ENCODE measurements around the gene ZNF436.
"Not testable (repeated sequence)": the region's sequence is repeated elsewhere in the genome, so short reads cannot be mapped to it uniquely, and the experiment has no call there.

The ZNF436 gene

GRCh38 chr1:23380719-23381118 lies 11.1 kb upstream of the ZNF436 start:
- Mint-ChIP-seq H3K27me3 (no peaks in the 10 kb centered on the region), H3K27ac (no peak overlapping the region), H3K4me3 (no peak overlapping the region), H3K4me1 (ENCODE audit: low read depth) (no peaks in the 10 kb centered on the region), H3K36me3 (no peaks in the 10 kb centered on the region), H3K9me3 (ENCODE audit: low read depth) (no peaks in the 10 kb centered on the region)

GRCh38 chr1:23380236-23380635 lies 10.6 kb upstream of the ZNF436 start:
- not testable (repeated sequence) for H3K27me3 Mint-ChIP-seq; H3K27ac Mint-ChIP-seq; H3K4me1 Mint-ChIP-seq (ENCODE audit: low read depth); H3K4me3 Mint-ChIP-seq; H3K9me3 Mint-ChIP-seq (ENCODE audit: low read depth); H3K36me3 Mint-ChIP-seq

DNA sequence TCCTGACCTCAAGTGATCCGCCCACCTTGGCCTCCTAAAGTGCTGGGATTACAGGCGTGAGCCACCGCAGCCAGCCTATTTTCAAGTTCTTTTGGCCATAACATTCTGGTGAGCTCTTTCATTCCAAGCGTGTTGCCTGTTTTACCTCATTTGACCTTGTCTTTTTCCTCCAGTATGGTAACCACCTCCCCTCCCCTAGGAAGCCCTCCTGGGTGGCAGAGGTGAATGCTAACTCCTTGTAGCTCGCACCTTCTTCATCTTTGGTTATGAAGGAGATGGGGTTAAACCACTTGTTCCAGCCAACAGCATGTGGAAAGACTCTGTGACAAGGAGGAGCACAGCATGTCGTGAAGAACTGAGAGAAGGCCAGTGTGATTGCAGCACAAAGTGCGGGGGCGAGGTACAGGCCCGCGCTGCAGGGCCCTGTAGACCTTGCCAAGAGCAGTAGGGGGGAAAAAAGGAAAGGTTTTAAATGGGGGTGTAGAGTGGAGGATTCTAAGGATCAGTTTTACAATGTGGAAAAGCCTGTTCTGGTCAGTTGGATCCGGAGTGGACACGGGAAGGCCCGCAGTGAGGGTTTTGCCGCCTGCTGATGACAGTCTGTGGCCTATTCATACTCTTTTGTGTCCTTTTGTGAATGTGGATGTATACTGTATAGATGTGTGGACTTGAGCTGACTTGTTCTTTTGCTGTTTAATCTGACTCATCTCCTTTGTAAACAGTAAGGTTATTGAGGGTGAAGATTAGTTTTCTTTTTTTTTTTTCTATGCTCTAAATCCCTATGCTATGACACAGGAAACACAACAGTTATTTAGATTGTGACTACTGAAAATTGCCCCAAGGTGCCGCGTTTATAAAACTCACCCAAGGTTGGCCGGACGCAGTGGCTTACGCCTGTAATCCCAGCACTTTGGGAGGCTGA lies 7.5 kb upstream of the ZNF436 start:
- Mint-ChIP-seq H3K36me3 (no peaks in the 10 kb centered on the region), H3K27ac (no peak overlapping the region), H3K27me3 (no peaks in the 10 kb centered on the region), H3K4me1 (ENCODE audit: low read depth) (no peaks in the 10 kb centered on the region), H3K4me3 (no peak overlapping the region), H3K9me3 (ENCODE audit: low read depth) (no peaks in the 10 kb centered on the region)

GRCh38 chr1:23374079-23374735 lies 4.6 kb upstream of the ZNF436 start:
- not testable (repeated sequence) for H3K27ac Mint-ChIP-seq; H3K36me3 Mint-ChIP-seq; H3K9me3 Mint-ChIP-seq (ENCODE audit: low read depth); H3K27me3 Mint-ChIP-seq; H3K4me3 Mint-ChIP-seq
- H3K4me1 Mint-ChIP-seq (ENCODE audit: low read depth), result peaks cover 14% of the 10 kb centered on the region

- H3K36me3 Mint-ChIP-seq, result peaks cover 2% of the 10 kb centered on the region
- H3K4me1 Mint-ChIP-seq (ENCODE audit: low read depth), result peaks cover 21% of the 10 kb centered on the region
- no peak overlapping the region for H3K4me3 Mint-ChIP-seq
- no peaks in the 10 kb centered on the region for H3K27me3 Mint-ChIP-seq
- H3K27ac Mint-ChIP-seq, result no peak overlapping the region
- H3K9me3 Mint-ChIP-seq (ENCODE audit: low read depth), result no peaks in the 10 kb centered on the region
Observed at GRCh38 chr1:23371987-23372880, 2.6 kb upstream of the ZNF436 start.

GRCh38 chr1:23370709-23371584 lies 1.3 kb upstream of the ZNF436 start:
- no peaks in the 10 kb centered on the region for H3K9me3 Mint-ChIP-seq (ENCODE audit: low read depth)
- no peak overlapping the region for H3K4me3 Mint-ChIP-seq
- H3K36me3 Mint-ChIP-seq, result peaks cover 7% of the 10 kb centered on the region
- no peak overlapping the region for H3K27ac Mint-ChIP-seq
- H3K27me3 Mint-ChIP-seq, result no peaks in the 10 kb centered on the region
- H3K4me1 Mint-ChIP-seq (ENCODE audit: low read depth), result peaks cover 34% of the 10 kb centered on the region

DNA sequence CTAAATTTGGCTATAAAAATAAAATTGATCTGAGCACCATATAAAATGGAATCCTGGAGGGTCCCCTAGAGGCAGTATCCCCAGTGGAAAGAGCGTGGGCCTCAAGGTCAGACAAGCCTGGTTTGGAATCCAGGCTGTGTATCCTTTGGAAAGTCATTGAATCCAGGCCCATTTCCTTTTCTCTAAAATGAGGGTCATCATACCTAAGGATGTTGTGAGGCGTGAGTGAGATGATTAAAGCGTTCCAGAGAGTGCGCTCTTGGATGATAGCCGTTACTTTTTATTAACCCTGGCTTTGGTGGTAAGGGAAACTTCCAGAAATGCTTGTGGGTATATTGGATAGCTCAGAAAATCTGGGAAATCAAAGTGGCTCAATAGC lies 683 bp upstream of the ZNF436 start:
- Mint-ChIP-seq H3K27ac (no peak overlapping the region), H3K9me3 (ENCODE audit: low read depth) (no peaks in the 10 kb centered on the region), H3K4me1 (ENCODE audit: low read depth) (peaks cover 35% of the 10 kb centered on the region), H3K36me3 (peaks cover 9% of the 10 kb centered on the region), H3K27me3 (no peaks in the 10 kb centered on the region), H3K4me3 (peak overlapping the region; percentile 90)

DNA sequence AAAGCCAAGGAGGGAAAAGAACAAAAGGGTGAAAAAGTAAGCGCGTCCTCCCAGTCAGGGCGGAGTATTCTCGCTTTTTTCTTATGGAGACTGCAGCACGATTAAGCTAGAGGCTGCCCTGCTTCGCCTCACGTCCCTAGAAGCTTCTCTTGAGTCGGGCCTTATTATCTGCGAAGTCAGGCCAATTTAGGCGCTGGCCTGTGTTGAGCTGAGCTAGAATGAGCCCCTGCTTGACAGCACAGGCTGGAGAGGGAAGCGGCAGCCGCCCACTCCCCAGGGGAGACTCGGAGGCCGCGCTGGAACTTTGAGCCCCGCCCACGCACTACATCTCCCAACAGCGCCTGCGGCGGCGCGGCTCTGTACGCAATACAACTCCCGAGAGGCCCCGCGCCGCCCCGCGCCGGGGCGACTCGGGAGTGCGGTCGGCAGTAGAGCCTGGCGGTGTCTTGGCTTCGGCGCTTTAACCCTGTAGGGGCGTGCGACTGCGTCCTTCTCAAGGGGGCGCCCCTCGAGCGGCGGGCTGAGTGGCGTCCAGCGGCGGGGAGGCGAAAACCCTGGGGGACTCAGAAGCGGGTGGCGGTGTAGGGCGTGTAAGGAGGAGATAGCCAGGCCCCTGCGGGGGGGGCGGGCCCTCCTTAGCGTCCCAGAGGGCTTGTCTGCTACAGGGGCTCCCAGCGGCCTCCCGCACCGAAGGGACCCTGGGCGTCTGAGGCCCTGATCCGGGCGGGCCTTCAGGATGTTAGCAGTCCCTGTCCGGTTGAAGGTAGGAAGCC lies 888 bp downstream of the ZNF436 start:
- no peaks in the 10 kb centered on the region for H3K27me3 Mint-ChIP-seq
- H3K36me3 Mint-ChIP-seq, result peaks cover 13% of the 10 kb centered on the region
- no peaks in the 10 kb centered on the region for H3K9me3 Mint-ChIP-seq (ENCODE audit: low read depth)
- peak overlapping the region; percentile 92 for H3K27ac Mint-ChIP-seq
- peaks cover 35% of the 10 kb centered on the region for H3K4me1 Mint-ChIP-seq (ENCODE audit: low read depth)
- peak overlapping the region; percentile 90 for H3K4me3 Mint-ChIP-seq

DNA sequence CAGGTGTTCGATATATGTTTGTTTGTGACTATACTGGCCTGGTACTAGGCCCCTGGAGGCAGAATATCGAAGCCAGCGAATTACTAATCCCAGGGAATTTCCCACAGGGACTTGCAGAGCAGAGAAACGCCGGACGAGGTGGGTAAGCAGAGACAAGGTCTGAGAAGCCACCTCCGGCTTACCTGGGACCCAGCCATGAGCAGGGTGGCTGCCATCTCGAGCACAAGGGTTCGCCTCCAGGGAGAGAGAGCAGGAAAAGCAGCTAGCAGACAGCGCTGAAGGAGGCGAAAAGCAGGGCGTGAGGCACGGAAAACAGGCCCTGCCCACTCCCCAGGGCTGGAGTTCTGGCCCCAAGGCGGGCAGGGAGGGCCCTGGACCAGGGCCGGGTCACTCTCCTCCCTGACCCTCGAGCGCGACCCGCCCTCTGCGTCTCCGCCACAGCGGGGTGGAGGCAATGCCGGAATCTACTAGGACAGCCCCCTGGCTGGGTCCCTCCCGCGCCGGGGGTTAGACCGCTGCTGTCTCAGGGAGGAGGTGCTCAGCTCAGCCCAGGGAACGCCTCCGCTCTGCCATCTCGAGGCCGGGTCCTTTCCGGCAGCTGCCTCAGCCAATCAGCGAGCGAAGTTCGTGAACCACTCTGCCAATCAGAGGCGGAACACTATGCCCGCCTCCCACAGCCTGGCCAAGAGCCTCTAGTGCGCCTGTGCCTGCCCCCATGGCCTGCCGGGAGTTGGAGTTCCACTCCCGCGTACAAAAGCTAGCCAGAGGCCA lies 1.7 kb downstream of the ZNF436 start:
- Mint-ChIP-seq H3K4me3 (peak overlapping the region; percentile 90), H3K4me1 (ENCODE audit: low read depth) (peaks cover 35% of the 10 kb centered on the region), H3K9me3 (ENCODE audit: low read depth) (peaks cover 1% of the 10 kb centered on the region), H3K27ac (peak overlapping the region; percentile 92), H3K36me3 (peaks cover 18% of the 10 kb centered on the region), H3K27me3 (no peaks in the 10 kb centered on the region)

DNA sequence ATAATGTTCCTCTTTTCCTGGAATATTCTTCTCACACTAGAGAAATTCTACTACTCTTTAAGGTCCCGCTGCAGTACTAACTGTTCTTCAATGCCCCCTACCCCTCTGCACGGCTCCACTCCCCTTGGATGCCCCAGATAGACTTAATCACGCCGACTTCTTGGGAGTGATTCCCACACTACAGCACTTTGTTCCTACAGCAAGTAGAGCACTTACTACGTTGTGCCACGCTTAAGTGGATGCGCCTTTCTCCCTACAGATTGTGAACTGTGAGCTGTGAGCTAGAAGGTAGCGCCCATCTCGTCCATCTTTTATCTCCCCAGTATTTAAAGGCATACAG lies 2.2 kb downstream of the ZNF436 start:
- H3K4me3 Mint-ChIP-seq, result peak overlapping the region; percentile 90
- H3K9me3 Mint-ChIP-seq (ENCODE audit: low read depth), result peaks cover 5% of the 10 kb centered on the region
- peaks cover 23% of the 10 kb centered on the region for H3K36me3 Mint-ChIP-seq
- peaks cover 35% of the 10 kb centered on the region for H3K4me1 Mint-ChIP-seq (ENCODE audit: low read depth)
- H3K27me3 Mint-ChIP-seq, result no peaks in the 10 kb centered on the region
- H3K27ac Mint-ChIP-seq, result peak overlapping the region; percentile 89

- Mint-ChIP-seq H3K27ac (no peak overlapping the region), H3K4me1 (ENCODE audit: low read depth) (peaks cover 33% of the 10 kb centered on the region), H3K4me3 (peak overlapping the region; percentile 90), H3K9me3 (ENCODE audit: low read depth) (peaks cover 7% of the 10 kb centered on the region), H3K27me3 (no peaks in the 10 kb centered on the region), H3K36me3 (peaks cover 27% of the 10 kb centered on the region)
Observed at GRCh38 chr1:23366598-23366997, 3.0 kb downstream of the ZNF436 start.

DNA sequence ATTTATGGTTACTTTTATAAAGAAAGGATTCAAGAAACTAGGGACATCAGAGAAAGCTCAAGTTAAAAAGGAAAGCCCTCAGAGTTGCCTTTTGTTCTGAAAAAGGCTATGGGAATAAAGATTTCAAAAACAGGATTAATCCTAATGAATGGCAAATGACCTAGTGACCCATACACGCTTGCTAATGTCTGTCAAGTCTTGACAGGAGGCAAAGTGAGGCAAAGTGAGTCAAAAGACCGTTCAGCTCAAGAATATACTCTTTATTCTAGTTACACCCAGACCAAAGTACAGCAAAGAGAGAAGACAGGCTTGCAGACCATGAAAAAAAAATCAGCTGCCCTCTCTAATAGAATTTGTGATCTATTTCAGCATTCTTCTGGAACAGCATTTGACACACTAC lies 3.5 kb downstream of the ZNF436 start:
- Mint-ChIP-seq H3K4me3 (peak overlapping the region; percentile 90), H3K9me3 (ENCODE audit: low read depth) (peaks cover 7% of the 10 kb centered on the region), H3K36me3 (peaks cover 32% of the 10 kb centered on the region), H3K27ac (no peak overlapping the region), H3K27me3 (no peaks in the 10 kb centered on the region), H3K4me1 (ENCODE audit: low read depth) (peaks cover 33% of the 10 kb centered on the region)

DNA sequence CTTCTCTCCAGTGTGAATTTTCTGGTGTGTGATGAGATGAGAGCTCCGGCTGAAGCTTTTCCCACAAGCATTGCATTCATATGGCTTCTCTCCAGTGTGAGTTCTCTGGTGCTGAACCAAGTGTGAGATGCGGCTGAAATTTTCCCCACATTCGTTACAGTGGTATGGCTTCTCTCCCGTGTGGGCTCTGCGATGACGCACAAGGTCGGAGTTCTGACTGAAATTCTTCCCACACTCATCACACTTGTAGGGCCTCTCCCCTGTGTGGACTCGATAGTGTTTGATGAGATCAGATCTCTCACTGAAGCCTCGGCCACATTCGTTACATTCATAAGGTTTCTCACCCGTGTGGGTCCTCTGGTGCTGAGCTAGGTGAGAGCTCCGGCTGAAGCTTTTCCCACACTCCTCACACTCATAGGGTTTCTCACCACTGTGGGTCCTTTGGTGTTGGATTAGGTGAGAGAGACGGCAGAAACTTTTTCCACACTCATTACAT lies 7.4 kb downstream of the ZNF436 start:
- peaks cover 14% of the 10 kb centered on the region for H3K4me1 Mint-ChIP-seq (ENCODE audit: low read depth)
- H3K36me3 Mint-ChIP-seq, result peaks cover 52% of the 10 kb centered on the region
- peaks cover 24% of the 10 kb centered on the region for H3K9me3 Mint-ChIP-seq (ENCODE audit: low read depth)
- no peak overlapping the region for H3K4me3 Mint-ChIP-seq
- H3K27ac Mint-ChIP-seq, result no peak overlapping the region
- H3K27me3 Mint-ChIP-seq, result no peaks in the 10 kb centered on the region

Measured in activated naive CD8-positive, alpha-beta T cell (primary cell).